GM12878 (cell line): ENCODE data around the gene PCDH15.

Source experiments
- ASH2L ChIP-seq: fragments of 300-600, 200-600 bp; sonication (generic); IDR thresholded peaks from 2 replicates; pipeline ENCODE4 v1.6.1; 2017; ENCODE audit warnings: low read depth, mild to moderate bottlenecking, borderline replicate concordance
- ATF3 ChIP-seq: IDR thresholded peaks from 2 replicates; pipeline ENCODE4 v1.6.1; 2011; ENCODE audit warnings: low read depth, mild to moderate bottlenecking, low read length, moderate library complexity, borderline replicate concordance; ENCODE audit errors: extremely low read depth
- CREB1 ChIP-seq: IDR thresholded peaks from 2 replicates; pipeline ENCODE4 v1.6.1; 2012; ENCODE audit warnings: low read depth, mild to moderate bottlenecking, inconsistent platforms
- RAD21 ChIP-seq: IDR thresholded peaks from 2 replicates; pipeline ENCODE4 v1.6.1; 2011; ENCODE audit warnings: mild to moderate bottlenecking, low read depth, low read length, moderate library complexity; ENCODE audit not compliant: insufficient read depth
- RAD51 ChIP-seq: fragments of 450-650 bp; IDR thresholded peaks from 2 replicates; pipeline ENCODE4 v1.6.1; 2016; ENCODE audit warnings: moderate library complexity, mild to moderate bottlenecking, inconsistent platforms
- YBX1 ChIP-seq: fragments of 450-650 bp; IDR thresholded peaks from 2 replicates; pipeline ENCODE4 v1.6.1; 2016; ENCODE audit warnings: antibody characterized with exemption
- YY1 ChIP-seq: IDR thresholded peaks from 2 replicates; pipeline ENCODE4 v1.6.1; 2011; ENCODE audit warnings: low read depth, mild to moderate bottlenecking, low read length
- TF ChIP-seq, protein P1 (sequence below), 3 experiments: IDR thresholded peaks in 2 of 3; conservative IDR thresholded peaks in 1 of 3; 2 replicates each; pipeline ENCODE4 v1.5.1; 2011; ENCODE audit warnings: low read depth in 3 of 3, low read length in 3 of 3, mild to moderate bottlenecking in 3 of 3, control low read depth in 2 of 3, moderate library complexity in 2 of 3, inconsistent platforms in 1 of 3, mixed read lengths in 1 of 3; ENCODE audit not compliant: control insufficient read depth in 2 of 3, insufficient read depth in 1 of 3; ENCODE audit errors: extremely low read depth in 1 of 3
- TF ChIP-seq, protein P2 (sequence below): IDR thresholded peaks from 2 replicates; pipeline ENCODE4 v1.6.1; 2012; ENCODE audit warnings: low read depth, low read length, improper control_type of control experiment

DNA sequence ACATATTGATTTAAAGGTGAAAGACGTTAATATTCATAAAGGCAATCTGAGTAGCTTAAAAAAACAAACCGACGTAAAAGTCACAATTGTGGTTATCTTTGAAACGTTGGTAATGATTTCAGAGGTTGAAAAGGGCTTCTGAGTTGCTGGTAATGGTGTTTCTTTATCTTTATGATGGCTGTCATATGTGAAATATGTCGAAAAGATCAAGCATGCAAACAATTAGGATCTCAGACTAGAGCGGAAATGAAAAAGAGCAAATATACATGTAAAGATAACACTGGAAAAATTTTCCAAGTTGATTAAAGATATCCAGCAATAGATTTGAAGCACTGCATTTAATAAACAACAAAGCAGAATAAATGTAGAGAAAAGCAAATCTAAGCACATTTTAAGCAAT, 1030.1 kb downstream of the PCDH15 start:
- TF ChIP-seq RAD21 (no peak), YBX1 (no peak), ASH2L (no peak), YY1 (no peak), RAD51 (no peak), CREB1 (no peak), ATF3 (no peak)
- TF ChIP-seq, protein P1, sequence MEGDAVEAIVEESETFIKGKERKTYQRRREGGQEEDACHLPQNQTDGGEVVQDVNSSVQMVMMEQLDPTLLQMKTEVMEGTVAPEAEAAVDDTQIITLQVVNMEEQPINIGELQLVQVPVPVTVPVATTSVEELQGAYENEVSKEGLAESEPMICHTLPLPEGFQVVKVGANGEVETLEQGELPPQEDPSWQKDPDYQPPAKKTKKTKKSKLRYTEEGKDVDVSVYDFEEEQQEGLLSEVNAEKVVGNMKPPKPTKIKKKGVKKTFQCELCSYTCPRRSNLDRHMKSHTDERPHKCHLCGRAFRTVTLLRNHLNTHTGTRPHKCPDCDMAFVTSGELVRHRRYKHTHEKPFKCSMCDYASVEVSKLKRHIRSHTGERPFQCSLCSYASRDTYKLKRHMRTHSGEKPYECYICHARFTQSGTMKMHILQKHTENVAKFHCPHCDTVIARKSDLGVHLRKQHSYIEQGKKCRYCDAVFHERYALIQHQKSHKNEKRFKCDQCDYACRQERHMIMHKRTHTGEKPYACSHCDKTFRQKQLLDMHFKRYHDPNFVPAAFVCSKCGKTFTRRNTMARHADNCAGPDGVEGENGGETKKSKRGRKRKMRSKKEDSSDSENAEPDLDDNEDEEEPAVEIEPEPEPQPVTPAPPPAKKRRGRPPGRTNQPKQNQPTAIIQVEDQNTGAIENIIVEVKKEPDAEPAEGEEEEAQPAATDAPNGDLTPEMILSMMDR (IDR thresholded peaks at IDR 0.05 in 2 of 3, conservative IDR thresholded peaks at IDR 0.05 in 1 of 3; ENCODE audit: control insufficient read depth in 2 of 3, extremely low read depth in 1 of 3, insufficient read depth in 1 of 3, low read depth in 3 of 3, low read length in 3 of 3), result no peak
- TF ChIP-seq, protein P2, sequence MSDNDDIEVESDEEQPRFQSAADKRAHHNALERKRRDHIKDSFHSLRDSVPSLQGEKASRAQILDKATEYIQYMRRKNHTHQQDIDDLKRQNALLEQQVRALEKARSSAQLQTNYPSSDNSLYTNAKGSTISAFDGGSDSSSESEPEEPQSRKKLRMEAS, result no peak
